Mesothelial cell of epicardium (in vitro differentiated cells): ENCODE measurements around the gene ABHD4. TPM values are rescaled to one million over a fixed set of nuclear protein-coding genes. Genes with fewer than 3 reads are reported as not detected.

Source experiments
- DNase-seq, 2 experiments: peaks; one replicate each; pipeline ENCODE4 v3.0.0; 2021; ENCODE audit warnings: low spot score in 2 of 2; ENCODE audit not compliant: unreplicated experiment in 2 of 2
- H3K27ac Mint-ChIP-seq: 2 replicates; pipeline ENCODE4 v1.8.0; 2021; ENCODE audit warnings: mixed read lengths
- H3K27me3 Mint-ChIP-seq: 2 replicates; pipeline ENCODE4 v1.8.0; 2021; ENCODE audit warnings: low read depth, mixed read lengths
- H3K36me3 Mint-ChIP-seq: 2 replicates; pipeline ENCODE4 v1.8.0; 2021; ENCODE audit warnings: mixed read lengths
- H3K4me1 Mint-ChIP-seq: 2 replicates; pipeline ENCODE4 v1.8.0; 2021; ENCODE audit warnings: mixed read lengths
- H3K4me3 Mint-ChIP-seq: 2 replicates; pipeline ENCODE4 v1.8.0; 2021; ENCODE audit warnings: mild to moderate bottlenecking, moderate library complexity, mixed read lengths
- H3K9me3 Mint-ChIP-seq: 2 replicates; pipeline ENCODE4 v1.8.0; 2021; ENCODE audit warnings: mixed read lengths
- total RNA-seq: library from RNA; stranded (reverse); gene quantifications from 3 replicates; pipeline ENCODE4 v1.2.1, GENCODE V29; 2021
- TF ChIP-seq, protein P1 (sequence below): fragments of 200-600 bp; sonication (generic); IDR thresholded peaks from one replicate; pipeline ENCODE4 v1.5.0; 2021; ENCODE audit warnings: antibody characterized with exemption; ENCODE audit not compliant: unreplicated experiment

ABHD4 gene
- total RNA-seq, 1 donor from 2014 or later, result 28.2 TPM

- H3K4me1 Mint-ChIP-seq, result peaks cover 21% of the 10 kb centered on the region
- peaks cover 5% of the 10 kb centered on the region for H3K36me3 Mint-ChIP-seq
- peaks cover 29% of the 10 kb centered on the region for H3K27me3 Mint-ChIP-seq
- peak overlapping the region; percentile 92 for H3K4me3 Mint-ChIP-seq
- DNase-seq, result no peak
- H3K27ac Mint-ChIP-seq, result no peak overlapping the region
- no peaks in the 10 kb centered on the region for H3K9me3 Mint-ChIP-seq
- TF ChIP-seq, protein P1, sequence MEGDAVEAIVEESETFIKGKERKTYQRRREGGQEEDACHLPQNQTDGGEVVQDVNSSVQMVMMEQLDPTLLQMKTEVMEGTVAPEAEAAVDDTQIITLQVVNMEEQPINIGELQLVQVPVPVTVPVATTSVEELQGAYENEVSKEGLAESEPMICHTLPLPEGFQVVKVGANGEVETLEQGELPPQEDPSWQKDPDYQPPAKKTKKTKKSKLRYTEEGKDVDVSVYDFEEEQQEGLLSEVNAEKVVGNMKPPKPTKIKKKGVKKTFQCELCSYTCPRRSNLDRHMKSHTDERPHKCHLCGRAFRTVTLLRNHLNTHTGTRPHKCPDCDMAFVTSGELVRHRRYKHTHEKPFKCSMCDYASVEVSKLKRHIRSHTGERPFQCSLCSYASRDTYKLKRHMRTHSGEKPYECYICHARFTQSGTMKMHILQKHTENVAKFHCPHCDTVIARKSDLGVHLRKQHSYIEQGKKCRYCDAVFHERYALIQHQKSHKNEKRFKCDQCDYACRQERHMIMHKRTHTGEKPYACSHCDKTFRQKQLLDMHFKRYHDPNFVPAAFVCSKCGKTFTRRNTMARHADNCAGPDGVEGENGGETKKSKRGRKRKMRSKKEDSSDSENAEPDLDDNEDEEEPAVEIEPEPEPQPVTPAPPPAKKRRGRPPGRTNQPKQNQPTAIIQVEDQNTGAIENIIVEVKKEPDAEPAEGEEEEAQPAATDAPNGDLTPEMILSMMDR, result no peak
These were observed 835 bp upstream of the ABHD4 start for GRCh38 chr14:22597265-22597664.

GRCh38 chr14:22597771-22598098, 365 bp upstream of the ABHD4 start:
- Mint-ChIP-seq H3K27ac (peak overlapping the region; percentile 79), H3K4me1 (peaks cover 21% of the 10 kb centered on the region)
- TF ChIP-seq, protein P1, result no peak

GRCh38 chr14:22598896-22599244, 770 bp downstream of the ABHD4 start:
- Mint-ChIP-seq H3K9me3 (no peaks in the 10 kb centered on the region), H3K27ac (peak overlapping the region; percentile 95), H3K36me3 (peaks cover 18% of the 10 kb centered on the region), H3K4me1 (peaks cover 21% of the 10 kb centered on the region), H3K4me3 (peak overlapping the region; percentile 92), H3K27me3 (peaks cover 16% of the 10 kb centered on the region)
- TF ChIP-seq, protein P1, result no peak
- DNase-seq, result no peak

More at GRCh38 chr14:22597771-22598098, 365 bp upstream of the ABHD4 start:
- H3K36me3 Mint-ChIP-seq, result peaks cover 9% of the 10 kb centered on the region
- H3K4me3 Mint-ChIP-seq, result peak overlapping the region; percentile 92
- peaks cover 25% of the 10 kb centered on the region for H3K27me3 Mint-ChIP-seq
- DNase-seq, result no peak
- H3K9me3 Mint-ChIP-seq, result no peaks in the 10 kb centered on the region

DNA sequence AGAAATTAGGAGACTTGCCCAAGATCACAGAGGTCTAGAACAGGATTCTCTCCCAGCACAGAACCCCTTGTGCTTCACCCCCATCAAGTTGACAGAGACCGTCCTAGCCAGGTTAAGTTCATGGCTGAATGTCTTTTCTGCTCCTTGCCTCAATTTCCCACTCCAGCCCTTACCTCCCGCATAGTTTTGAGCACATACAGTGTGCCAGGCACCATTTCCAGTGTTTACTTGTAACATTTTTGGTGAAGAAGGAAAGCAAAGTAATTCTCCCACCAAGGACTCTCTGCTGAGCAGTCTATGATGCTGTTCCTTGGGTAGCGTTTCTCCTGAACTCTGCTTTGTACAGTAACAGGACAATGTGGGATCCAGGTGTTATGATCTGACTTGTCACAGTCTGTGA, 1.2 kb downstream of the ABHD4 start:
- peaks cover 20% of the 10 kb centered on the region for H3K36me3 Mint-ChIP-seq
- no peaks in the 10 kb centered on the region for H3K9me3 Mint-ChIP-seq

GRCh38 chr14:22600027-22600426, 1.9 kb downstream of the ABHD4 start:
- Mint-ChIP-seq H3K4me1 (peaks cover 21% of the 10 kb centered on the region), H3K4me3 (no peak overlapping the region), H3K9me3 (no peaks in the 10 kb centered on the region), H3K27ac (peak overlapping the region; percentile 95), H3K27me3 (peaks cover 5% of the 10 kb centered on the region), H3K36me3 (peaks cover 24% of the 10 kb centered on the region)
- TF ChIP-seq, protein P1, result no peak
- DNase-seq, result no peak

More for the DNA sequence above, 1.2 kb downstream of the ABHD4 start:
- no peak for DNase-seq
- Mint-ChIP-seq H3K27me3 (peaks cover 11% of the 10 kb centered on the region), H3K4me3 (peak overlapping the region; percentile 92), H3K4me1 (peaks cover 21% of the 10 kb centered on the region), H3K27ac (peak overlapping the region; percentile 95)
- TF ChIP-seq, protein P1, result no peak

DNA sequence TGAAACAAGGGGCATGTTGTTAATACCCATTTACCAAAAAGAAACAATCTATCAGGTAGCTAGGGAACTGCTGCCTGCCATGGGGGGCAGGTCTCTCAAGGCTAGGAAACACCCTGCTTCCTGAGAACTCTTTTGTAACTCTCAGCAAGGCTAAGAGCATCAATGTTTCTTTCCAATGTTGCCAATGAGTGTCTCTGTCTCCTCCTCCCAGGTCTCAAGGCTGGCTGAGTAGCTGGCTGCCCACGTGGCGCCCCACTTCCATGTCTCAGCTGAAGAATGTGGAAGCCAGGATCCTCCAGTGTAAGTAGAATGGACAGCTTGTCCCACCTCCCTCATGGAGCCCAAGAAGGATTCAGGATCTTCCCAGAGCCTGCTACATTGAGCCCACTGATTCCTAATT, 3.4 kb downstream of the ABHD4 start:
- H3K36me3 Mint-ChIP-seq, result peaks cover 27% of the 10 kb centered on the region
- TF ChIP-seq, protein P1, result no peak
- no peak overlapping the region for H3K27ac Mint-ChIP-seq
- DNase-seq, result no peak
- H3K4me1 Mint-ChIP-seq, result peaks cover 21% of the 10 kb centered on the region
- H3K4me3 Mint-ChIP-seq, result no peak overlapping the region
- H3K27me3 Mint-ChIP-seq, result no peaks in the 10 kb centered on the region
- no peaks in the 10 kb centered on the region for H3K9me3 Mint-ChIP-seq
